ENCODE measurements around the gene SHH. TPM values are rescaled to one million over a fixed set of nuclear protein-coding genes. Genes with fewer than 3 reads are reported as not detected.
A peak's percentile ranks its signal among the peaks of the same experiment; 100 is the strongest.

Gene SHH
- total and polyA plus RNA-seq, 2 donors (not counting 3 experiments of a cell fraction or from before 2014, with no cell fraction given) = not detected

DNA sequence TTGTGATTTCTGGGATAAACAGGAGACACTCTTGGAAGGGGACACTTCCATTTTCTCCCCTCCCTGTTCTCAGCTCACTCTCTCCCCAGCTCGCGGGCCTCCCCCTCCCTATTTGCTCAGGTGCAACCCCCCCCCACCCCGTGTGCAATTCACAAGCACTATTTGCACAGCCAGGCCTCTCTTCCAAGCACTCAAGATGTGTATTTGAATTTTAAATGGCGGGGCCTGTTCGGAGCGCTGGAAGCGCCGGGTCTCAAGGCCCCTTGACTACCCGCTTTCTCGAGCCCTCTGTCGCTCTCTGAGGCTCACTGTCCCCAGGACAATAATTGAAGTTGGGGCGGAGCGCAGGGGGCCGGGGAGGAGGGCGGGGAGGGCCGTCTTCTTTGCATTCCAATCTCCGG, 7.8 kb downstream of the SHH start:
- no peak overlapping the region for H3K4me3 ChIP-seq (replicated peaks in 1 of 3; ENCODE audit: insufficient read depth in 1 of 3, low read depth in 1 of 3, low read length in 3 of 3)
- no peaks in the 10 kb centered on the region for H3K36me3 ChIP-seq (ENCODE audit: control insufficient read depth in 2 of 2, extremely low read depth in 1 of 2, insufficient read depth in 2 of 2, low read length in 2 of 2)
- ChIA-PET CTCF (interaction anchor here (1.1 to 1.3 kb wide), 2 partner anchors 12 to 669 kb away, joined by 3 to 4 read pairs; no protein-coding TSS in a partner anchor), POLR2A (no interaction called here)
- no peaks in the 10 kb centered on the region for H4K20me1 ChIP-seq (replicated peaks; ENCODE audit: control insufficient read depth, extremely low read depth, insufficient read depth, low read length)
- DNase-seq (ENCODE audit: low read depth, low spot score) = no peak
- dilution Hi-C loops (cut with MboI; ENCODE audit: extremely low pct_ligation_motif_present, low sequenced_read_pairs) (no loop called here), intact Hi-C loops (cut with micrococcal nuclease) (loop anchor here (2.0 to 10.0 kb wide), 4 partner anchors 600 to 1012 kb away; partner anchors contain the start of gene RNF32)
- H3K9ac ChIP-seq (replicated peaks; ENCODE audit: extremely low read depth, insufficient read depth, low read length) = no peak overlapping the region
- H3K27ac ChIP-seq (ENCODE audit: insufficient read depth, low read depth, low read length) = no peak overlapping the region
- H2AFZ ChIP-seq (ENCODE audit: low read depth, low read length) = no peak overlapping the region
- H3K27me3 ChIP-seq (ENCODE audit: control insufficient read depth in 2 of 2, insufficient read depth in 2 of 2, low read length in 2 of 2) = peaks cover 12 to 51% of the 10 kb centered on the region in 2 experiments
- no peak for FAIRE-seq
- H3K4me1 ChIP-seq (ENCODE audit: control insufficient read depth, extremely low read depth, insufficient read depth, low read length) = peaks cover 28% of the 10 kb centered on the region
- H3K9me1 ChIP-seq (replicated peaks; ENCODE audit: control insufficient read depth, extremely low read depth, insufficient read depth, low read length) = no peaks in the 10 kb centered on the region
- H3K79me2 ChIP-seq (ENCODE audit: control insufficient read depth, insufficient read depth, low read length) = no peaks in the 10 kb centered on the region
- no TSS peak for BruUV-seq (replicated peaks)
- no peaks in the 10 kb centered on the region for H3K9me3 ChIP-seq (replicated peaks; ENCODE audit: control insufficient read depth, insufficient read depth, low read length)
- H3K4me2 ChIP-seq (ENCODE audit: insufficient read depth, low read length) = peak overlapping the region; percentile 79
- TF ChIP-seq CTCF (IDR thresholded peaks at IDR 0.05; ENCODE audit: extremely low read depth in 1 of 2, insufficient read depth in 1 of 2, low read depth in 1 of 2, low read length in 2 of 2) (no peak), GATA2 (IDR thresholded peaks at IDR 0.05; ENCODE audit: insufficient read depth, insufficient read length, low read depth, low read length) (no peak), FOS (IDR thresholded peaks at IDR 0.05; ENCODE audit: borderline replicate concordance, insufficient read depth, low read length) (no peak)
